Lower lobe of right lung (tissue), 2 donors: ENCODE measurements around the gene CCR3. TPM values are rescaled to one million over a fixed set of nuclear protein-coding genes. Genes with fewer than 3 reads are reported as not detected.

ENCODE experiments used
- ATAC-seq, 2 donors: fragments of 200-7000 bp; cut with Tn5 transposase; one replicate each; pipeline ENCODE4 v1.9.1; 2020 to 2022; ENCODE audit warnings: mild to moderate bottlenecking in 2 of 2, moderate library complexity in 2 of 2
- DNase-seq: peaks from one replicate; pipeline ENCODE4 v3.0.0-alpha.2; 2020
- H3K27ac ChIP-seq: fragments of 200-600 bp; one replicate; pipeline ENCODE4 v1.8.0; 2022
- H3K27me3 ChIP-seq: fragments of 200-600 bp; one replicate; pipeline ENCODE4 v1.8.0; 2022; ENCODE audit warnings: low read depth
- H3K36me3 ChIP-seq: fragments of 200-600 bp; one replicate; pipeline ENCODE4 v1.8.0; 2022; ENCODE audit warnings: mild to moderate bottlenecking
- H3K4me1 ChIP-seq: fragments of 200-600 bp; one replicate; pipeline ENCODE4 v1.8.0; 2022
- H3K4me3 ChIP-seq: fragments of 200-600 bp; one replicate; pipeline ENCODE4 v1.8.0; 2022; ENCODE audit warnings: mild to moderate bottlenecking
- H3K9me3 ChIP-seq: fragments of 200-600 bp; one replicate; pipeline ENCODE4 v1.8.0; 2022
- intact Hi-C: fragments of 100-400 bp; cut with DNase I; formaldehyde crosslinking; loops from one replicate; pipeline ENCODE4 v1.11.0; 2022
- total RNA-seq: library from RNA; stranded (reverse); fragmentation: NEBNext Ultra II Directional; extraction: Animal tissue kit (Norgen Biotek cat#: 25700); gene quantifications from one replicate; pipeline ENCODE4 v1.2.1, GENCODE V29; 2021
- TF ChIP-seq, protein P1 (sequence below): fragments of 200-600 bp; IDR thresholded peaks from one replicate; pipeline ENCODE4 v1.8.0; 2022; ENCODE audit warnings: antibody characterized with exemption, mild to moderate bottlenecking
- donor health status: DM: no; HTN: yes; CAD: no; lungs with severe emphysema.

The CCR3 gene
- total RNA-seq, 1 donor from 2014 or later, result not detected

- Histone ChIP-seq H3K4me3 (peak overlapping the region; percentile 18), H3K4me1 (no peaks in the 10 kb centered on the region), H3K27ac (no peak overlapping the region), H3K27me3 (no peaks in the 10 kb centered on the region), H3K9me3 (no peaks in the 10 kb centered on the region), H3K36me3 (no peaks in the 10 kb centered on the region)
- DNase-seq (no peak), ATAC-seq (no peak)
- TF ChIP-seq, protein P1, sequence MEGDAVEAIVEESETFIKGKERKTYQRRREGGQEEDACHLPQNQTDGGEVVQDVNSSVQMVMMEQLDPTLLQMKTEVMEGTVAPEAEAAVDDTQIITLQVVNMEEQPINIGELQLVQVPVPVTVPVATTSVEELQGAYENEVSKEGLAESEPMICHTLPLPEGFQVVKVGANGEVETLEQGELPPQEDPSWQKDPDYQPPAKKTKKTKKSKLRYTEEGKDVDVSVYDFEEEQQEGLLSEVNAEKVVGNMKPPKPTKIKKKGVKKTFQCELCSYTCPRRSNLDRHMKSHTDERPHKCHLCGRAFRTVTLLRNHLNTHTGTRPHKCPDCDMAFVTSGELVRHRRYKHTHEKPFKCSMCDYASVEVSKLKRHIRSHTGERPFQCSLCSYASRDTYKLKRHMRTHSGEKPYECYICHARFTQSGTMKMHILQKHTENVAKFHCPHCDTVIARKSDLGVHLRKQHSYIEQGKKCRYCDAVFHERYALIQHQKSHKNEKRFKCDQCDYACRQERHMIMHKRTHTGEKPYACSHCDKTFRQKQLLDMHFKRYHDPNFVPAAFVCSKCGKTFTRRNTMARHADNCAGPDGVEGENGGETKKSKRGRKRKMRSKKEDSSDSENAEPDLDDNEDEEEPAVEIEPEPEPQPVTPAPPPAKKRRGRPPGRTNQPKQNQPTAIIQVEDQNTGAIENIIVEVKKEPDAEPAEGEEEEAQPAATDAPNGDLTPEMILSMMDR, result no peak
- intact Hi-C loops, result no loop called here
Measured at GRCh38 chr3:46261926-46262594, 19.8 kb downstream of the CCR3 start.

DNA sequence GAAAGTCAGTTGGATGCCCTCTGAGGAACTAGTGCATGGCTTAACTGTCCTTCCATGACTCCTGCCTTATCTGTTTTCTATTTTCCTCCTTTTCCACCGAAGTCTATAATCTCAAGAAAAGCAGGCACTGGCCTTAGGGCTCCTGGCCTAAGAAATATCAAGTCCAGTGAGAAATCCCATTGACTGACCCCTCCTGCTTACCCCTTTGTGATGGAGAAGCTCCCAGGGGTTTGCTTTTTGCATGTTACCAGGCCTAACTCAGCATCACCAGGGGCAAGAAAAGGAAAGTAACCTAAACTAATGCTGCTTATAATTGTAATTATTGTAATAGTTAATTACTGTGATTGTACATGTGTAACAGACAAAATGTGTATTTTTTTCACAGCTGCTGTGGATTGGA, 21.7 kb downstream of the CCR3 start:
- Histone ChIP-seq H3K27ac (no peak overlapping the region), H3K4me1 (no peaks in the 10 kb centered on the region), H3K36me3 (no peaks in the 10 kb centered on the region), H3K9me3 (no peaks in the 10 kb centered on the region), H3K27me3 (no peaks in the 10 kb centered on the region), H3K4me3 (no peak overlapping the region)
- ATAC-seq (no peak), DNase-seq (no peak)
- TF ChIP-seq, protein P1, result no peak
- intact Hi-C loops, result no loop called here

GRCh38 chr3:46266598-46266997, 24.3 kb downstream of the CCR3 start:
- Histone ChIP-seq H3K9me3 (no peaks in the 10 kb centered on the region), H3K27me3 (no peaks in the 10 kb centered on the region), H3K4me3 (no peak overlapping the region), H3K36me3 (no peaks in the 10 kb centered on the region), H3K27ac (no peak overlapping the region), H3K4me1 (no peaks in the 10 kb centered on the region)
- DNase-seq, result no peak
- intact Hi-C loops, result no loop called here
- TF ChIP-seq, protein P1, result no peak
- ATAC-seq, result no peak

- Histone ChIP-seq H3K4me1 (no peaks in the 10 kb centered on the region), H3K9me3 (no peaks in the 10 kb centered on the region), H3K4me3 (no peak overlapping the region), H3K27ac (no peak overlapping the region), H3K27me3 (no peaks in the 10 kb centered on the region), H3K36me3 (no peaks in the 10 kb centered on the region)
- peak in 1 of 2 donors; percentile 29 for ATAC-seq
- no peak for DNase-seq
- TF ChIP-seq, protein P1, result no peak
- intact Hi-C loops, result no loop called here
Measured at GRCh38 chr3:46269556-46269955, 27.3 kb downstream of the CCR3 start.

- Histone ChIP-seq H3K4me3 (no peak overlapping the region), H3K27me3 (no peaks in the 10 kb centered on the region), H3K36me3 (no peaks in the 10 kb centered on the region), H3K27ac (no peak overlapping the region), H3K4me1 (no peaks in the 10 kb centered on the region), H3K9me3 (no peaks in the 10 kb centered on the region)
- DNase-seq, result no peak
- intact Hi-C loops, result no loop called here
- TF ChIP-seq, protein P1, result no peak
- ATAC-seq, result no peak
Measured at GRCh38 chr3:46270474-46270873, 28.2 kb downstream of the CCR3 start.
